GDM1 (cell line): Measurements from ENCODE around the gene COTL1.

Source experiments
- DNase-seq: peaks from one replicate; lab custom pipeline; 2025; lab: John Stamatoyannopoulos, UW

Gene COTL1

GRCh38 chr16:84548971-84549844 is 68.7 kb downstream of the COTL1 start:
- no peak for DNase-seq

- no peak for DNase-seq
These were observed 69.4 kb downstream of the COTL1 start for GRCh38 chr16:84548508-84548907.

- DNase-seq = no peak
These were observed 70.3 kb downstream of the COTL1 start for GRCh38 chr16:84547546-84548061.

- no peak for DNase-seq
These were observed 71.0 kb downstream of the COTL1 start for GRCh38 chr16:84546669-84547545.

- no peak for DNase-seq
These were observed 72.7 kb downstream of the COTL1 start for GRCh38 chr16:84545114-84545737.

- DNase-seq = no peak
These were observed 73.7 kb downstream of the COTL1 start for GRCh38 chr16:84544031-84544773.

GRCh38 chr16:84543253-84543652 is 74.6 kb downstream of the COTL1 start:
- no peak for DNase-seq

- DNase-seq = no peak
These were observed 75.7 kb downstream of the COTL1 start for GRCh38 chr16:84541999-84542817.

GRCh38 chr16:84540194-84540593 is 77.7 kb downstream of the COTL1 start:
- no peak for DNase-seq

GRCh38 chr16:84538222-84538840 is 79.5 kb downstream of the COTL1 start:
- no peak for DNase-seq

- no peak for DNase-seq
These were observed 80.3 kb downstream of the COTL1 start for GRCh38 chr16:84537491-84538151.

- no peak for DNase-seq
These were observed 82.0 kb downstream of the COTL1 start for GRCh38 chr16:84535851-84536250.

GRCh38 chr16:84535408-84535807 is 82.5 kb downstream of the COTL1 start:
- no peak for DNase-seq

- DNase-seq = no peak
These were observed 83.1 kb downstream of the COTL1 start for GRCh38 chr16:84534815-84535214.

GRCh38 chr16:84532855-84533486 is 84.9 kb downstream of the COTL1 start:
- no peak for DNase-seq

GRCh38 chr16:84532291-84532724 is 85.6 kb downstream of the COTL1 start:
- DNase-seq = peak; percentile 74

- DNase-seq = no peak
These were observed 86.2 kb downstream of the COTL1 start for GRCh38 chr16:84531671-84532111.

- DNase-seq = no peak
These were observed 87.3 kb downstream of the COTL1 start for GRCh38 chr16:84530590-84530989.

GRCh38 chr16:84529607-84530006 is 88.3 kb downstream of the COTL1 start:
- no peak for DNase-seq
